Activated T-cell treated with anti-CD3 and anti-CD28 coated beads for 1 hour (primary cell): ENCODE measurements around the gene IL33.
"Not testable (repeated sequence)": the region's sequence is repeated elsewhere in the genome, so short reads cannot be mapped to it uniquely, and the experiment has no call there.

Experiments
- DNase-seq: peaks from one replicate; pipeline ENCODE4 v3.0.0-alpha.2; 2020; ENCODE audit warnings: low read depth

The IL33 gene

GRCh38 chr9:6215562-6215961 is at the start of gene IL33:
IL33 (plus strand) TSS chr9:6215807; CDS start chr9:6241695, 25,888 bp downstream.
- no peak for DNase-seq

- DNase-seq: no peak
These were observed 43.9 kb upstream of the IL33 start for GRCh38 chr9:6171667-6172066.

- DNase-seq: no peak
These were observed 41.7 kb upstream of the IL33 start for GRCh38 chr9:6173914-6174313.

GRCh38 chr9:6182549-6183226 is 32.9 kb upstream of the IL33 start:
- not testable (repeated sequence) for DNase-seq

- DNase-seq: no peak
These were observed 32.4 kb upstream of the IL33 start for GRCh38 chr9:6183227-6183551.

- no peak for DNase-seq
These were observed 32.0 kb upstream of the IL33 start for GRCh38 chr9:6183627-6184026.

- no peak for DNase-seq
These were observed 30.6 kb upstream of the IL33 start for GRCh38 chr9:6184749-6185645.

- no peak for DNase-seq
These were observed 28.9 kb upstream of the IL33 start for GRCh38 chr9:6186691-6187090.

GRCh38 chr9:6187272-6187671 is 28.3 kb upstream of the IL33 start:
- DNase-seq: no peak

- DNase-seq: no peak
These were observed 27.1 kb upstream of the IL33 start for GRCh38 chr9:6188466-6188865.

GRCh38 chr9:6188906-6189305 is 26.7 kb upstream of the IL33 start:
- no peak for DNase-seq

- DNase-seq: no peak
These were observed 20.7 kb upstream of the IL33 start for GRCh38 chr9:6194934-6195333.

- DNase-seq: no peak
These were observed 19.8 kb upstream of the IL33 start for GRCh38 chr9:6195714-6196360.

GRCh38 chr9:6197330-6197729 is 18.3 kb upstream of the IL33 start:
- DNase-seq: no peak

GRCh38 chr9:6198251-6198650 is 17.4 kb upstream of the IL33 start:
- DNase-seq: no peak

GRCh38 chr9:6199596-6199995 is 16.0 kb upstream of the IL33 start:
- no peak for DNase-seq

GRCh38 chr9:6200761-6201160 is 14.8 kb upstream of the IL33 start:
- no peak for DNase-seq

- DNase-seq: no peak
These were observed 5.6 kb upstream of the IL33 start for GRCh38 chr9:6209966-6210365.

GRCh38 chr9:6212722-6213375 is 2.8 kb upstream of the IL33 start:
- DNase-seq: no peak

- no peak for DNase-seq
These were observed 1.2 kb upstream of the IL33 start for GRCh38 chr9:6214434-6214833.

GRCh38 chr9:6214903-6215302 is 704 bp upstream of the IL33 start:
- DNase-seq: no peak

GRCh38 chr9:6216002-6216401 is 395 bp downstream of the IL33 start:
- no peak for DNase-seq

- no peak for DNase-seq
These were observed 1.3 kb downstream of the IL33 start for GRCh38 chr9:6216951-6217350.
